ENCODE results near the gene S100A8.

S100A8 gene

GRCh38 chr1:153431928-153432327 lies 41.1 kb upstream of the S100A8 start:
- DNase-seq (ENCODE audit: insufficient read length, low spot score): no peak
- FAIRE-seq: no peak
- TF ChIP-seq CTCF (IDR thresholded peaks at IDR 0.05; ENCODE audit: insufficient read depth, missing control alignments): no peak

GRCh38 chr1:153431427-153431826 lies 40.6 kb upstream of the S100A8 start:
- no peak for TF ChIP-seq CTCF (IDR thresholded peaks at IDR 0.05; ENCODE audit: insufficient read depth, missing control alignments)
- no peak for FAIRE-seq

GRCh38 chr1:153431002-153431401 lies 40.1 kb upstream of the S100A8 start:
- DNase-seq (ENCODE audit: insufficient read length, low spot score) (no peak), FAIRE-seq (no peak)
- TF ChIP-seq CTCF (IDR thresholded peaks at IDR 0.05; ENCODE audit: insufficient read depth, missing control alignments): no peak

More at GRCh38 chr1:153431427-153431826, 40.6 kb upstream of the S100A8 start:
- DNase-seq (ENCODE audit: insufficient read length, low spot score): no peak

GRCh38 chr1:153430561-153430960 lies 39.7 kb upstream of the S100A8 start:
- no peak for TF ChIP-seq CTCF (IDR thresholded peaks at IDR 0.05; ENCODE audit: insufficient read depth, missing control alignments)
- FAIRE-seq: no peak
- DNase-seq (ENCODE audit: insufficient read length, low spot score): no peak

DNA sequence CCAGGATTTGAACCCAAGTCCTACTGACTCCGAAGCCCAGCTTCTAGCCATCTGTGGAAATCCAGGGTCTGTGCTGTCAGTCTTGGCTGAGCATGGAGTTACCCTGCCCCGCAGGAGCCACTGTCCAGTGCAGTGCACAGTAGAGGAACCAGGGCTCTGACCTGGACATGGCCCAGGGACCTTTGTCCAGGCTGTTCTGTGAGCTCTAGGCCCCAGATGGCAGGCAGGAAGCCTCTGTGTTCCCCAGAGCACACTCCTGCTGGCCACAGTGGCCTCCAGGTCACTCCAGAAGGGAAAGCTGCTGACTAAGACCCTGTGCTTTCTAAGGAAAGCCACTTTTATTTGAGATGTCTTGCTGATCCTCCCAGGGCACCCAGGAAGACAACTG lies 39.3 kb upstream of the S100A8 start:
- DNase-seq (ENCODE audit: insufficient read length, low spot score) (no peak), FAIRE-seq (no peak)

DNA sequence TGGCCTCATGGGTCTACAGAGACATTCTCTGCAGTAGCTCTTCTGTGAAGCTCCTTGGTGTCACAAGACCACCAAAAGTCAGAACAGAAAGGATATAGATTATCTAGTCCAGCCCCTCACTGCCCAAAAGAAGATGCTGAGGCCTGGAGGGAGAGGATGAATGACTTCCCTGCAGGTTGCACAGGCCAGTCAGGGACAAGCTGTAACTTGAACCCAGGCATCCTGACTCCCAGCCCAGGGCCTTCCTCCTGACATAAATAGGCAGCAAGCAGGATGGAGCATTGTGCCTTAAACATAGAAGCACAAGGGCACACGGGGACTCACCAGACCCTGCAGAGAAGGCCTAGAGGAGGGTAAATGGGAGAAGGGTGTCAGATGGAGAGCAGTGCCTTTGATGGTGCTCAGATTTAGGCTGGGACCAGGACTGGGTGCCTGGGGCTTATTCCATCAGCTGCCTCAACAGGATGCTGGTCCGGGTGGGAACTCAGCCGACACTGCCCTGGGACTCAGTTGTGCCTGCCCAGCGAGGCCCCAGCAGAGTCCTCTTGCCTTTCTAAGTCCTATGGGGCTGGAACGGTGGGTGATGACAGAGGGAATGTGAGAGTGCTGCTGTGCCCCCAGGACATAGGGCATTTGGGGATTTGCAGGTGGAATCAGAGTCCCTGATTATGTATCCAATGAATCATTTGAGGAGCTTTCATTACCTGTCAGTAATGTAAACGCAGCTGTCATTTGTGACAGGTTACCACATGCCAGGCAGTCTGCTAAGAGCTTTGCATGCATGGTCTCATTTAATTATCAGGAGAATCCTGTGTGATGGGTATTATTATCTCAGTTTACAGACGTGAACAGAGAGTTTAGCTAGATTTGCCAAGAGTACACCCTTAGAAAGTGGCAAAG lies 38.6 kb upstream of the S100A8 start:
- FAIRE-seq (no peak), DNase-seq (ENCODE audit: insufficient read length, low spot score) (no peak)

More for the DNA sequence above, 39.3 kb upstream of the S100A8 start:
- TF ChIP-seq CTCF (IDR thresholded peaks at IDR 0.05; ENCODE audit: insufficient read depth, missing control alignments): no peak

More for the DNA sequence above, 38.6 kb upstream of the S100A8 start:
- TF ChIP-seq CTCF (IDR thresholded peaks at IDR 0.05; ENCODE audit: insufficient read depth, missing control alignments): no peak

Data from D721Med (cell line).